Choroid plexus epithelial cell (primary cell): ENCODE measurements around the gene NRXN3.

Experiments
- DNase-seq: peaks from one replicate; pipeline ENCODE4 v3.0.0-alpha.2; 2010; ENCODE audit warnings: low read depth
- H3K4me3 ChIP-seq: 2 replicates; pipeline ENCODE4 v1.5.1; 2011; ENCODE audit warnings: low read depth, mild to moderate bottlenecking, control low read depth, low read length, moderate library complexity
- CTCF ChIP-seq: conservative IDR thresholded peaks from 2 replicates; pipeline ENCODE4 v1.5.1; 2011; ENCODE audit warnings: low read depth, mild to moderate bottlenecking, control low read depth, inconsistent platforms, low read length, moderate library complexity

Gene NRXN3

GRCh38 chr14:79118291-79118690, 948.1 kb downstream of the NRXN3 start:
- DNase-seq: no peak
- H3K4me3 ChIP-seq: no peak overlapping the region
- TF ChIP-seq CTCF: no peak

GRCh38 chr14:79134361-79134760, 964.2 kb downstream of the NRXN3 start:
- no peak for DNase-seq
- H3K4me3 ChIP-seq: no peak overlapping the region
- no peak for TF ChIP-seq CTCF

- no peak for DNase-seq
- no peak for TF ChIP-seq CTCF
- no peak overlapping the region for H3K4me3 ChIP-seq
Observed at GRCh38 chr14:79136071-79137044, 966.2 kb downstream of the NRXN3 start.

GRCh38 chr14:79137045-79137430, 966.9 kb downstream of the NRXN3 start:
- no peak for DNase-seq
- no peak for TF ChIP-seq CTCF

GRCh38 chr14:79137836-79138235, 967.7 kb downstream of the NRXN3 start:
- H3K4me3 ChIP-seq: no peak overlapping the region
- DNase-seq: no peak
- TF ChIP-seq CTCF: no peak

More at GRCh38 chr14:79137045-79137430, 966.9 kb downstream of the NRXN3 start:
- no peak overlapping the region for H3K4me3 ChIP-seq

- no peak for DNase-seq
- no peak for TF ChIP-seq CTCF
- H3K4me3 ChIP-seq: no peak overlapping the region
Observed at GRCh38 chr14:79144896-79145295, 974.7 kb downstream of the NRXN3 start.

GRCh38 chr14:79150226-79150625, 980.1 kb downstream of the NRXN3 start:
- DNase-seq: no peak
- H3K4me3 ChIP-seq: no peak overlapping the region
- TF ChIP-seq CTCF: no peak
